A549 treated with CpdA at 1 μM for 4 hours (cell line): ENCODE measurements around the gene FERMT2. TPM values are rescaled to one million over a fixed set of nuclear protein-coding genes. Genes with fewer than 3 reads are reported as not detected.

ENCODE experiments used
- total RNA-seq: library from RNA; stranded (reverse); fragments of 200-300 nt; extraction: Qiagen RNA extraction; gene quantifications from 5 replicates; pipeline ENCODE4 v1.2.3, GENCODE V29; 2022; ENCODE audit warnings: low read depth

Gene FERMT2, protein sequence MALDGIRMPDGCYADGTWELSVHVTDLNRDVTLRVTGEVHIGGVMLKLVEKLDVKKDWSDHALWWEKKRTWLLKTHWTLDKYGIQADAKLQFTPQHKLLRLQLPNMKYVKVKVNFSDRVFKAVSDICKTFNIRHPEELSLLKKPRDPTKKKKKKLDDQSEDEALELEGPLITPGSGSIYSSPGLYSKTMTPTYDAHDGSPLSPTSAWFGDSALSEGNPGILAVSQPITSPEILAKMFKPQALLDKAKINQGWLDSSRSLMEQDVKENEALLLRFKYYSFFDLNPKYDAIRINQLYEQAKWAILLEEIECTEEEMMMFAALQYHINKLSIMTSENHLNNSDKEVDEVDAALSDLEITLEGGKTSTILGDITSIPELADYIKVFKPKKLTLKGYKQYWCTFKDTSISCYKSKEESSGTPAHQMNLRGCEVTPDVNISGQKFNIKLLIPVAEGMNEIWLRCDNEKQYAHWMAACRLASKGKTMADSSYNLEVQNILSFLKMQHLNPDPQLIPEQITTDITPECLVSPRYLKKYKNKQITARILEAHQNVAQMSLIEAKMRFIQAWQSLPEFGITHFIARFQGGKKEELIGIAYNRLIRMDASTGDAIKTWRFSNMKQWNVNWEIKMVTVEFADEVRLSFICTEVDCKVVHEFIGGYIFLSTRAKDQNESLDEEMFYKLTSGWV
- 33.1 to 46.3 TPM (median 38.7 TPM) in 5 replicates for total RNA-seq

GRCh38 chr14:52950898-52951680, at the start of gene FERMT2:
Gene FERMT2 (minus strand): TSS chr14:52951050. CDS start chr14:52950568, 482 bp downstream.

Other genes starting within 250 kb of the FERMT2 start
- 88.7 to 120 TPM (median 91.2 TPM) in 5 replicates for gene PSMC6, start 243.8 kb downstream of the FERMT2 start, total RNA-seq
- 4.7 to 5.9 TPM (median 5.5 TPM) in 5 replicates for gene STYX, start 220.9 kb downstream of the FERMT2 start, total RNA-seq
- 44.1 to 48.3 TPM (median 45.6 TPM) in 5 replicates for gene GNPNAT1, start 159.4 kb downstream of the FERMT2 start, total RNA-seq
- gene DDHD1, start 202.3 kb upstream of the FERMT2 start, total RNA-seq: 5.9 to 8.0 TPM (median 7.0 TPM) in 5 replicates